RWPE2 (cell line): ENCODE data around the gene SLC35F3.

ENCODE experiments used
- ATAC-seq: fragments of 200-7000 bp; cut with Tn5 transposase; 3 replicates; pipeline ENCODE4 v1.9.1; 2021; ENCODE audit warnings: low read depth
- DNase-seq: peaks from one replicate; pipeline ENCODE4 v3.0.0-alpha.2; 2020; ENCODE audit warnings: low spot score
- H3K27ac ChIP-seq: fragments of 450-650 bp; 2 replicates; pipeline ENCODE4 v1.5.1; 2017; ENCODE audit warnings: mild to moderate bottlenecking; ENCODE audit not compliant: poor library complexity, severe bottlenecking
- H3K27me3 ChIP-seq: fragments of 250-450 bp; sonication (Bioruptor Pico); 2 replicates; pipeline ENCODE4 v1.5.1; 2021; ENCODE audit warnings: mild to moderate bottlenecking, moderate library complexity; ENCODE audit not compliant: insufficient read depth, poor library complexity, severe bottlenecking
- H3K36me3 ChIP-seq: fragments of 250-450 bp; sonication (Bioruptor Pico); 2 replicates; pipeline ENCODE4 v1.5.1; 2020; ENCODE audit warnings: low read depth, mild to moderate bottlenecking, moderate library complexity
- H3K4me1 ChIP-seq: fragments of 250-450 bp; sonication (Bioruptor Pico); 2 replicates; pipeline ENCODE4 v1.5.1; 2021; ENCODE audit warnings: mild to moderate bottlenecking, moderate library complexity; ENCODE audit not compliant: insufficient read depth, poor library complexity, severe bottlenecking
- H3K4me3 ChIP-seq: fragments of 250-450 bp; sonication (Bioruptor Pico); 2 replicates; pipeline ENCODE4 v1.5.1; 2021; ENCODE audit warnings: mild to moderate bottlenecking, moderate library complexity; ENCODE audit not compliant: severe bottlenecking
- H3K9me3 ChIP-seq: fragments of 250-450 bp; sonication (Bioruptor Pico); 2 replicates; pipeline ENCODE4 v1.5.1; 2021; ENCODE audit warnings: mild to moderate bottlenecking, moderate library complexity; ENCODE audit not compliant: severe bottlenecking
- CTCF ChIP-seq: fragments of 450-650 bp; IDR thresholded peaks from one replicate; pipeline ENCODE4 v1.5.1; 2017; ENCODE audit warnings: mild to moderate bottlenecking, moderate library complexity; ENCODE audit not compliant: poor library complexity, severe bottlenecking

The SLC35F3 gene

GRCh38 chr1:233945573-233945972, 41.1 kb downstream of the SLC35F3 start:
- peak; percentile 35; the same call in 1 of the 3 replicates for ATAC-seq

GRCh38 chr1:233945979-233946378, 41.5 kb downstream of the SLC35F3 start:
- no peaks in the 10 kb centered on the region for H3K27me3 ChIP-seq
- H3K4me3 ChIP-seq, result no peak overlapping the region
- TF ChIP-seq CTCF, result no peak
- no peaks in the 10 kb centered on the region for H3K4me1 ChIP-seq
- no peak overlapping the region for H3K27ac ChIP-seq
- ATAC-seq (no peak), DNase-seq (no peak)
- no peaks in the 10 kb centered on the region for H3K36me3 ChIP-seq
- H3K9me3 ChIP-seq, result no peaks in the 10 kb centered on the region

More at GRCh38 chr1:233945573-233945972, 41.1 kb downstream of the SLC35F3 start:
- DNase-seq, result no peak
- no peak overlapping the region for H3K4me3 ChIP-seq
- no peaks in the 10 kb centered on the region for H3K4me1 ChIP-seq
- TF ChIP-seq CTCF, result no peak
- no peak overlapping the region for H3K27ac ChIP-seq
- H3K9me3 ChIP-seq, result no peaks in the 10 kb centered on the region
- H3K27me3 ChIP-seq, result no peaks in the 10 kb centered on the region
- no peaks in the 10 kb centered on the region for H3K36me3 ChIP-seq

GRCh38 chr1:233946724-233947123, 42.2 kb downstream of the SLC35F3 start:
- no peak for ATAC-seq
- Histone ChIP-seq H3K27me3 (no peaks in the 10 kb centered on the region), H3K9me3 (no peaks in the 10 kb centered on the region), H3K27ac (no peak overlapping the region), H3K36me3 (no peaks in the 10 kb centered on the region), H3K4me1 (no peaks in the 10 kb centered on the region), H3K4me3 (no peak overlapping the region)
- no peak for DNase-seq
- TF ChIP-seq CTCF, result no peak

GRCh38 chr1:233951804-233952203, 47.3 kb downstream of the SLC35F3 start:
- DNase-seq, result no peak
- no peak for ATAC-seq
- Histone ChIP-seq H3K4me3 (no peak overlapping the region), H3K9me3 (peaks cover 3% of the 10 kb centered on the region), H3K27ac (no peak overlapping the region), H3K4me1 (no peaks in the 10 kb centered on the region), H3K36me3 (no peaks in the 10 kb centered on the region), H3K27me3 (no peaks in the 10 kb centered on the region)
- TF ChIP-seq CTCF, result no peak

- no peak for TF ChIP-seq CTCF
- ATAC-seq, result no peak
- no peak overlapping the region for H3K4me3 ChIP-seq
Measured at GRCh38 chr1:233957691-233958090, 53.2 kb downstream of the SLC35F3 start.

More at GRCh38 chr1:233957691-233958090, 53.2 kb downstream of the SLC35F3 start:
- no peak for DNase-seq
- Histone ChIP-seq H3K36me3 (no peaks in the 10 kb centered on the region), H3K27me3 (no peaks in the 10 kb centered on the region), H3K9me3 (no peaks in the 10 kb centered on the region), H3K27ac (no peak overlapping the region), H3K4me1 (no peaks in the 10 kb centered on the region)
